H9 (cell line): ENCODE data around the gene AMER2. TPM values are rescaled to one million over a fixed set of nuclear protein-coding genes. Genes with fewer than 3 reads are reported as not detected.
"Not testable (repeated sequence)": the region's sequence is repeated elsewhere in the genome, so short reads cannot be mapped to it uniquely, and the experiment has no call there.

Experiments
- DNase-seq: peaks from one replicate; pipeline ENCODE4 v3.0.0-alpha.2; 2017
- H2AFZ ChIP-seq: one replicate; pipeline ENCODE4 v1.6.1; 2013; ENCODE audit warnings: mild to moderate bottlenecking, low read length, control low read depth, moderate library complexity
- H2AK5ac ChIP-seq: 2 replicates; pipeline ENCODE4 v1.6.1; 2013; ENCODE audit warnings: low read length, control low read depth, mixed read lengths; ENCODE audit not compliant: insufficient read length
- H2BK120ac ChIP-seq: one replicate; pipeline ENCODE4 v1.6.1; 2013; ENCODE audit warnings: low read depth, mild to moderate bottlenecking, low read length, control low read depth, inconsistent platforms; ENCODE audit not compliant: poor library complexity, severe bottlenecking
- H2BK12ac ChIP-seq: 2 replicates; pipeline ENCODE4 v1.6.1; 2013; ENCODE audit warnings: low read length, control low read depth, mixed read lengths, low read depth; ENCODE audit not compliant: insufficient read length
- H2BK15ac ChIP-seq: 2 replicates; pipeline ENCODE4 v1.6.1; 2013; ENCODE audit warnings: low read depth, low read length, control low read depth
- H2BK20ac ChIP-seq: one replicate; pipeline ENCODE4 v1.6.1; 2013; ENCODE audit warnings: low read depth, mild to moderate bottlenecking, low read length, control low read depth, inconsistent platforms; ENCODE audit not compliant: poor library complexity, severe bottlenecking
- H2BK5ac ChIP-seq: 2 replicates; pipeline ENCODE4 v1.6.1; 2013; ENCODE audit warnings: low read length, control low read depth, mixed read lengths; ENCODE audit not compliant: insufficient read length
- H3K14ac ChIP-seq: 2 replicates; pipeline ENCODE4 v1.6.1; 2013; ENCODE audit warnings: low read length, control low read depth; ENCODE audit not compliant: insufficient read depth
- H3K18ac ChIP-seq: 2 replicates; pipeline ENCODE4 v1.6.1; 2013; ENCODE audit warnings: low read depth, mild to moderate bottlenecking, mixed read lengths, low read length, control low read depth; ENCODE audit not compliant: insufficient read length
- H3K23ac ChIP-seq: 2 replicates; pipeline ENCODE4 v1.6.1; 2013; ENCODE audit warnings: low read length, control low read depth, mixed read lengths, low read depth; ENCODE audit not compliant: insufficient read length
- H3K23me2 ChIP-seq: 2 replicates; pipeline ENCODE4 v1.6.1; 2013; ENCODE audit warnings: low read depth, mild to moderate bottlenecking, mixed read lengths, low read length, control low read depth; ENCODE audit not compliant: insufficient read length, poor library complexity, severe bottlenecking
- H3K27ac ChIP-seq: 2 replicates; pipeline ENCODE4 v1.5.1; 2013; ENCODE audit warnings: low read length, control low read depth, mixed read lengths, low read depth; ENCODE audit not compliant: insufficient read length
- H3K27me3 ChIP-seq: 2 replicates; pipeline ENCODE4 v1.6.1; 2013; ENCODE audit warnings: low read length, control low read depth, inconsistent platforms; ENCODE audit not compliant: insufficient read depth
- H3K4ac ChIP-seq: 2 replicates; pipeline ENCODE4 v1.6.1; 2013; ENCODE audit warnings: low read depth, mild to moderate bottlenecking, control low read depth, inconsistent platforms, low read length, moderate library complexity
- H3K4me1 ChIP-seq: 2 replicates; pipeline ENCODE4 v1.6.1; 2013; ENCODE audit warnings: low read length, control low read depth, inconsistent platforms; ENCODE audit not compliant: insufficient read depth
- H3K4me2 ChIP-seq: 2 replicates; pipeline ENCODE4 v1.6.1; 2013; ENCODE audit warnings: low read length, control low read depth, mixed read lengths; ENCODE audit not compliant: insufficient read length, insufficient read depth
- H3K56ac ChIP-seq: 2 replicates; pipeline ENCODE4 v1.6.1; 2013; ENCODE audit warnings: low read depth, mild to moderate bottlenecking, mixed read lengths, low read length, control low read depth; ENCODE audit not compliant: insufficient read length
- H3K79me1 ChIP-seq: 2 replicates; pipeline ENCODE4 v1.6.1; 2013; ENCODE audit warnings: low read depth, mild to moderate bottlenecking, moderate library complexity, low read length, control low read depth, inconsistent platforms; ENCODE audit not compliant: insufficient read depth, poor library complexity, severe bottlenecking
- H3K79me2 ChIP-seq: 2 replicates; pipeline ENCODE4 v1.6.1; 2013; ENCODE audit warnings: low read length, control low read depth, inconsistent platforms; ENCODE audit not compliant: insufficient read depth
- H3K9ac ChIP-seq: 2 replicates; pipeline ENCODE4 v1.6.1; 2013; ENCODE audit warnings: low read length, control low read depth, mixed read lengths; ENCODE audit not compliant: insufficient read length; ENCODE audit errors: extremely low read depth
- H3K9me3 ChIP-seq: one replicate; pipeline ENCODE4 v1.6.1; 2013; ENCODE audit warnings: low read depth, low read length, inconsistent platforms; ENCODE audit not compliant: control insufficient read depth
- H3T11ph ChIP-seq: one replicate; pipeline ENCODE4 v1.6.1; 2013; ENCODE audit warnings: mild to moderate bottlenecking, low read length, control low read depth, inconsistent platforms
- H4K20me1 ChIP-seq: one replicate; pipeline ENCODE4 v1.6.1; 2013; ENCODE audit not compliant: control insufficient read depth, insufficient read length, insufficient read depth
- H4K5ac ChIP-seq: 2 replicates; pipeline ENCODE4 v1.6.1; 2013; ENCODE audit warnings: low read depth, mild to moderate bottlenecking, mixed read lengths, low read length, control low read depth; ENCODE audit not compliant: insufficient read length
- H4K8ac ChIP-seq: replicated peaks from 2 replicates; pipeline ENCODE4 v1.6.1; 2013; ENCODE audit warnings: low read length, control low read depth, mixed read lengths, low read depth; ENCODE audit not compliant: insufficient read length
- H4K91ac ChIP-seq: 2 replicates; pipeline ENCODE4 v1.6.1; 2013; ENCODE audit warnings: low read depth, mild to moderate bottlenecking, moderate library complexity, mixed read lengths, low read length, control low read depth; ENCODE audit not compliant: insufficient read length
- H3K27ac Mint-ChIP-seq, 3 experiments: 2 replicates in 2 of 3; 3 replicates in 1 of 3; pipeline ENCODE4 v1.8.0; 2020 to 2021; ENCODE audit warnings: mixed read lengths in 3 of 3, mild to moderate bottlenecking in 1 of 3, moderate library complexity in 1 of 3
- H3K27me3 Mint-ChIP-seq: 2 replicates; pipeline ENCODE4 v1.8.0; 2021; ENCODE audit warnings: low read depth, mild to moderate bottlenecking, moderate library complexity, mixed read lengths
- H3K36me3 Mint-ChIP-seq, 3 experiments: 2 replicates in 2 of 3; 3 replicates in 1 of 3; pipeline ENCODE4 v1.8.0; 2020 to 2021; ENCODE audit warnings: low read depth in 3 of 3, mixed read lengths in 3 of 3; ENCODE audit not compliant: insufficient read depth in 1 of 3
- H3K4me1 Mint-ChIP-seq, 2 experiments: 2 replicates each; pipeline ENCODE4 v1.8.0; 2020; ENCODE audit warnings: mixed read lengths in 2 of 2
- H3K4me3 Mint-ChIP-seq, 2 experiments: 2 replicates in 1 of 2; 3 replicates in 1 of 2; pipeline ENCODE4 v1.8.0; 2020 to 2021; ENCODE audit warnings: mild to moderate bottlenecking in 2 of 2, mixed read lengths in 2 of 2, moderate library complexity in 1 of 2
- H3K9me3 Mint-ChIP-seq, 2 experiments: 2 replicates in 1 of 2; 3 replicates in 1 of 2; pipeline ENCODE4 v1.8.0; 2020; ENCODE audit warnings: mild to moderate bottlenecking in 2 of 2, mixed read lengths in 2 of 2, moderate library complexity in 1 of 2
- CTCF ChIP-seq: fragments of 200-600 bp; sonication (generic); conservative IDR thresholded peaks from 3 replicates; pipeline ENCODE4 v1.8.0; 2021; ENCODE audit warnings: antibody characterized with exemption, mild to moderate bottlenecking
- WGBS: extraction: QIAGEN DNeasy Blood & Tissue Kit; methylation state at CpG from one replicate; pipeline ENCODE4 v1.1.7; 2013; ENCODE audit warnings: missing lambda C conversion rate, low lambda C conversion rate, mixed read lengths; ENCODE audit not compliant: insufficient read length; ENCODE audit errors: extremely low coverage; 5-methylcytosine and 5-hydroxymethylcytosine counted together
- total RNA-seq: library from RNA; stranded (reverse); gene quantifications from 2 replicates; pipeline ENCODE4 v1.2.1, GENCODE V29; 2021

AMER2 gene
- total RNA-seq, 1 experiment from 2014 or later, result 0.02 TPM

- Histone ChIP-seq H2AFZ (no peak overlapping the region), H4K91ac (no peak overlapping the region), H2BK12ac (no peak overlapping the region), H3K14ac (no peak overlapping the region), H3K9me3 (no peaks in the 10 kb centered on the region), H3K4me2 (no peak overlapping the region), H4K5ac (no peak overlapping the region), H2BK120ac (no peak overlapping the region), H3K18ac (no peak overlapping the region), H4K8ac (no peak overlapping the region), H3T11ph (no peak overlapping the region), H3K56ac (no peak overlapping the region), H2AK5ac (no peak overlapping the region), H3K4me1 (peaks cover 6% of the 10 kb centered on the region; the same call in 1 of the 2 replicates), H3K23me2 (no peaks in the 10 kb centered on the region), H3K4ac (no peak overlapping the region), H3K27ac (no peak overlapping the region), H3K79me2 (no peaks in the 10 kb centered on the region), H2BK15ac (no peak overlapping the region), H3K23ac (no peak overlapping the region), H3K79me1 (no peaks in the 10 kb centered on the region), H3K27me3 (peaks cover 9% of the 10 kb centered on the region; the same call in 1 of the 2 replicates), H3K9ac (no peak overlapping the region), H4K20me1 (no peaks in the 10 kb centered on the region), H2BK5ac (no peak overlapping the region), H2BK20ac (no peak overlapping the region)
- Mint-ChIP-seq H3K36me3 (peaks cover 0 to 11% (median 6%) of the 10 kb centered on the region in 3 experiments; a peak in 4 of 7 replicates), H3K27ac (no peak overlapping the region), H3K27me3 (peaks cover 22% of the 10 kb centered on the region), H3K4me1 (peaks cover 15 to 16% of the 10 kb centered on the region in 2 experiments), H3K4me3 (no peak overlapping the region), H3K9me3 (peaks cover 5 to 10% of the 10 kb centered on the region in 2 experiments; a peak in 4 of 5 replicates)
- TF ChIP-seq CTCF, result no peak
- no CpG with 5 or more reads among the region's 6 CpGs for WGBS
- no peak for DNase-seq
Measured at GRCh38 chr13:25165663-25166062, 6.4 kb downstream of the AMER2 start.

GRCh38 chr13:25165163-25165562 is 6.9 kb downstream of the AMER2 start:
- not testable (repeated sequence) for H3T11ph ChIP-seq, H3K18ac ChIP-seq, H3K56ac ChIP-seq, H3K79me1 ChIP-seq, H4K20me1 ChIP-seq, H3K27me3 ChIP-seq, H3K23me2 ChIP-seq, H3K9me3 Mint-ChIP-seq, H2AK5ac ChIP-seq, H2BK120ac ChIP-seq, H3K27ac Mint-ChIP-seq, H3K9ac ChIP-seq, H4K5ac ChIP-seq, H3K14ac ChIP-seq, H4K8ac ChIP-seq, H2BK15ac ChIP-seq, H3K23ac ChIP-seq, H2BK5ac ChIP-seq, H3K36me3 Mint-ChIP-seq, H4K91ac ChIP-seq, H2BK20ac ChIP-seq, H3K4me2 ChIP-seq, H3K27ac ChIP-seq, H3K79me2 ChIP-seq, H3K9me3 ChIP-seq, H2BK12ac ChIP-seq, H3K4me3 Mint-ChIP-seq, H3K4me1 ChIP-seq, DNase-seq, H3K4ac ChIP-seq
- Mint-ChIP-seq H3K4me1 (peaks cover 13 to 16% of the 10 kb centered on the region in 2 experiments), H3K27me3 (peaks cover 18% of the 10 kb centered on the region)
- H2AFZ ChIP-seq, result peak overlapping the region; percentile 29
- no CpG with 5 or more reads among the region's 5 CpGs for WGBS
